GM21786 (cell line): ENCODE results near the gene SLC16A10.
"Not testable (repeated sequence)": the region's sequence is repeated elsewhere in the genome, so short reads cannot be mapped to it uniquely, and the experiment has no call there.

Experiments
- ATAC-seq: cut with Tn5 transposase; IDR thresholded peaks from one replicate; pipeline ENCODE4 v1.9.1; 2021; ENCODE audit not compliant: unreplicated experiment

The SLC16A10 gene, protein sequence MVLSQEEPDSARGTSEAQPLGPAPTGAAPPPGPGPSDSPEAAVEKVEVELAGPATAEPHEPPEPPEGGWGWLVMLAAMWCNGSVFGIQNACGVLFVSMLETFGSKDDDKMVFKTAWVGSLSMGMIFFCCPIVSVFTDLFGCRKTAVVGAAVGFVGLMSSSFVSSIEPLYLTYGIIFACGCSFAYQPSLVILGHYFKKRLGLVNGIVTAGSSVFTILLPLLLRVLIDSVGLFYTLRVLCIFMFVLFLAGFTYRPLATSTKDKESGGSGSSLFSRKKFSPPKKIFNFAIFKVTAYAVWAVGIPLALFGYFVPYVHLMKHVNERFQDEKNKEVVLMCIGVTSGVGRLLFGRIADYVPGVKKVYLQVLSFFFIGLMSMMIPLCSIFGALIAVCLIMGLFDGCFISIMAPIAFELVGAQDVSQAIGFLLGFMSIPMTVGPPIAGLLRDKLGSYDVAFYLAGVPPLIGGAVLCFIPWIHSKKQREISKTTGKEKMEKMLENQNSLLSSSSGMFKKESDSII

DNA sequence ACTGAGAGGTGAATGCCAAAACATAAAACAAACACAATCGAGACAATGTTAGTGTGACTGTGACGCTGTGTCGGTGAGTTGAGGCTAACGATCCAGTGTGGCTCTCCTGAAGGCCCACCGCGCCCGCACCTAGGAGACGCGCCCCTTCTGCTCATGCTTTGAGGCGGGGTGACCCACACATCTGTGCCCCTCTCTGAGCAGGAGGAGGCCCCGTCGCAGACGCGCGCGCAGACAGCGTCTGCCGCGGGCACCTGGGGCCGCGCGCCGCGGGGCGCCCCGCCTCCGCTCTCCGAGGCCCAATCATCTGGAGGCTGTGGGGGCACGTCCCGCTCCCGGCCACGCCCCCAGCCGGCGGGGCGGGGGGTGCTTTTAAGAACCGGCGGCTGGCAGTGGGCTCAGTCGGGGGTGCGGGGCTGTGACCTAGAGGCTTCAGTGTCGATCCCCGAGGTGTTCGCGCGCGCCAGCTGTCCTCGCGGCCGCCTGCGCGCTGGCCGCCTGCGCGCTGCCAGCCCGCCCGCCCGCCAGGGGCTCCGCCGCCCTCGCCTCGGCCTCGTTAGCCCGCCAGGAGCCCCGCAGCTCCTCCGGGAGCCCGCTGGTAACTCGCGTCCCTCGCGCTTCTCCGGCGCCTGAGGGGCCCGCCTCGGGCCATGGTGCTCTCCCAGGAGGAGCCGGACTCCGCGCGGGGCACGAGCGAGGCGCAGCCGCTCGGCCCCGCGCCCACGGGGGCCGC lies at the start of gene SLC16A10:
TSS of gene SLC16A10 (plus strand) at position 398 of the 730 bp plus-strand sequence. CDS start at position 648, 250 bp downstream.
- ATAC-seq, result peak; percentile 75

DNA sequence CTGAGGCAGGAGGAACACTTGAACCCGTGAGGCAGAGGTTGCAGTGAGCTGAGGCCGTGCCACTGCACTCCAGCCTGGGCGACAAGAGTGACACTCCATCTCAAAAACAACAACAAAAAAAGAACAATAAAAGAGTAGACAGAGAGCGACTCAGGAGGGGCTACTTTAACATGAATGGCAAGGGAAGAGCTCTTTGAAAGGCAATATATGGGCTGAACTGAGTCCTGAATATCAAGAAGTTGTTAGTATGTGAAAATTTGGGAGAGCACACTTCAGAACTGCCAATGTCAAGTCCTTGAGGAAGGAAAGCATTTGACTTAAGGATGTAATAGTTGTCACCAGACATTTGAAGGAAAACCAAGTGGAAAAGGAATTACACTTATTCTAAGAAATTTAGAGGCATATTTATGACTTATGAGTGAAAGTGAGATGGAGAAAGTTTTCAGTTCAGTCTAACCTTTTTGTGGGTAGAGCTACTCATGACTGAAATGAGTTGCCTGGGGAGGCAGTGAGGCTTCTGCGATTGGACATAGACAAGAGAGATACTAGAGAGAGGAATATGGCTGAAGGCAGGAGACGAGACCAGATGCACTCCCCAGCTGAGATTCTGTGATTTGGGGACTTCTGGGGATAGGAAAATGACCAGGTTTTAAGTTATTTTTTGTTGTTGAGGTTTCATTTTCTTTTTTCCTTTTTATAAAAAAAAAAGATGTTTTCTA lies 48.6 kb upstream of the SLC16A10 start:
- ATAC-seq, result peak; percentile 56

DNA sequence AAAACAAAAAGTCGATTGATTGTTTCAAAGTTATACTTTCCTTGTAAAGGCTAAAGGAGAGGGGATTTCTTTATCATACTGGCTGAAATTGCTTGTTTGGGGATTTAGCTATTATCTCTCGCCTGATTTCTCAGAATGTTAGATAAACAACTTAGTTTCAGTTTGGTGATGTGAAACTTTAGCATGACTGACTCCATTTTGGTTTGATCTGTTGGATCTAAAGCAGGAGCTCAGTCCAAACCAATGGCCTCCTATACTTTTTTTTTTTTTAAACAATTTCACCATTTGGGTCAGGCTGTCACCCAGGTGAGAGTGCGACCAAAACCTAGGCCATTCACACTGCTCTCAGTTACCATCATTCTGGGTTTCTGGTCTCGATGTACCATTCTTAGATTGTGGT lies 45.4 kb upstream of the SLC16A10 start:
- ATAC-seq, result no peak

DNA sequence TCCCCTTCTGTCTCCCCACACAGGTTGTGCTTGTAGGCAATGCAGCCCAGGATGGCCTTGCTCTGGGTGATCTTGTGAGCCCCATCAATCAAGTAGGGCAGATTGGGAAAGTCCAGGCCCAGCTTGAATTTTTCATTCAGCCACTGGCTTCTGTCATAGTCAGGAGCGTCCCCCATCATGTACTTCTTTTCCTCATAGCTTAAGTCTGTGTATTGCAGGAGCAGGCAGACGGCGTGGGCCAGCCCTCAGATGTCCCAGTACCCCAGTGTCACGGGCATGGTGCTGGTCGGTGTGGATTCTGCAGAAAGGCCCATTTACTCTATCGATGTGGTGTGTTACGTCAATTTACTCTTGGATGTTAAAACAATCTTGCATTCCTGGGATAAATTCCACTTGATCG lies 40.1 kb upstream of the SLC16A10 start:
- ATAC-seq, result no peak

DNA sequence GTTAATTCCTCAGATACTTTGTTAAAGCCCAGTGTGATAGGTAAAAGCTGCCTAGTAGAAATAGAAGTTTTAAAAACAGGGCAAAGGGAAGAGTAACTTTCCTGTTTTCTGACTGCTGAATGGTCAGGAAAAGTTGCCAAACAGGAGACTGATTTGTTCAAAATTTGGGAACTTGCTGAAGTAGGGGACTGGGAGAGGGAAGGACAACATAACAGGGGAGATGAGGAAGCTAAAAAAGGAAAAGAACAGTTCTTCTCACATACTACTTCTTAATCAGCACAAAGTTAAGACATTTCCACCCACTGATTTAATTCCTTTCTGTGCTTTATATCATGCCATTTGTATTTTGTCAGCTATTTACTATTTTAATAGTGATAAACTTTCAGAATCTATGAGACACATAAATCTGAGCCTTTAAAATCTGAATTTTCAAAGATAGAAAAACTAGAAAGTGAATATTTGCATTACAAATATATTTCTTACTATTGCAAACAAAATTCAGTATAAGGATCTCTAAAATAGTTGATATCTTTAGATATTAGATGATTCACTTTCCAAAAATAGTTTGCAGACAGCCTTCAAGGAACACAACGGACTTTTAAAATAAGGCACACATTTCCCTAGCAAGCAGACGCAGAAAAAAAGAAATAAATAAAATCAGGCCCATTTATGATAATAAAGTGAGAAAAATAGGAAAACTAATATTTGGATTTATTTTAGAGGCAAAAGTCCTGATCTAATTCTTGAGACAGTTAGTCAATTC lies 36.9 kb upstream of the SLC16A10 start:
- ATAC-seq, result no peak

DNA sequence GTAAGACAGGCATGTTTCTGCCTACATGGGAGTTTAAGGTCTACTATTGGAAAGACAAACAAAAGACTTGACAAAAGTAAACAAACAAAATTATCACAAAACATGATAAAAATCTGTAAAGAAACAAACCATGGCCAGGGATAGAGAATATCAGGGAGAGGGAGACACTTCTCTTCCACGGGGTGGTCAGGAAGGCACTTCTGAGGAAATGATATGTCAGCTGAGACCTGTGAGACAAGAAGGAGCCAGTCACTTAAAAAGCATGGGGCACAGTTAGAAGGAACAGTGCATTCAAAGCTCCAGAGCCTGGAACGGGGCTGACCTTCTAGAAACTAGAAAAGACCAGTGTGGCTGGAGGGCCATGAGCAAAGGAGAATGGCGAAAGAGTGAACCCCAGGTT lies 35.1 kb upstream of the SLC16A10 start:
- ATAC-seq, result no peak

DNA sequence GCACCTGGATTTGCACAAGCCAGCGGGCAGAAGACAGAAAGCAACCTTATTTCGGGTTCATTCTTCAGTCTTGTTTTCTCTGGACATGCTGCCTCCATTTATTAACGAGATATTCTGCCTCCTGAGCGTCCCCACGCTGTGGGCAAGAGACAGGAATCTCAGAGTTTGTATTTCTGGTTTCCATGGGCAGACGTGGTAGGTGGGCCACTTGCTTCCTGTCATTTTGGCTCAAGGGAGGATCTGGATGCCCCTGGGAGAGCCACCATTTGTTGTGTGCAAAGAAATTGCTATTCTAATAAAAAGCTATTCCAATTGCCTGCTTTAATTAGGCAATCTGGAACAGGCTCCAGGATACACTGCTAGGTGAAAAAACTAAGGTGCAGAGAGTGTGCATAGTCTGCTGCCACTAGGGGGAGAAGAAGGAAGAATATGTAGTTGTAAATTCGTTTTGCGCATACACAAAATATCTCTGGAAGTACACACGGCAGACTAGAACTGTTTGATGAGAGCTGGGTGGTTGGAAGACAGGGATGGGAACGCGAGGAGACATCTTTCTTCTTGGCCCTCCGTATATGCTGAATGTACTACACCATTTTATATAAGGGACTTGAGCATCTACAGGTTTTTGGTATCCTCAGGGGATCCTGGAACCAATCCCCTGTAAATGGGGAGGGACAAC lies 30.1 kb upstream of the SLC16A10 start:
- ATAC-seq, result peak; percentile 60

DNA sequence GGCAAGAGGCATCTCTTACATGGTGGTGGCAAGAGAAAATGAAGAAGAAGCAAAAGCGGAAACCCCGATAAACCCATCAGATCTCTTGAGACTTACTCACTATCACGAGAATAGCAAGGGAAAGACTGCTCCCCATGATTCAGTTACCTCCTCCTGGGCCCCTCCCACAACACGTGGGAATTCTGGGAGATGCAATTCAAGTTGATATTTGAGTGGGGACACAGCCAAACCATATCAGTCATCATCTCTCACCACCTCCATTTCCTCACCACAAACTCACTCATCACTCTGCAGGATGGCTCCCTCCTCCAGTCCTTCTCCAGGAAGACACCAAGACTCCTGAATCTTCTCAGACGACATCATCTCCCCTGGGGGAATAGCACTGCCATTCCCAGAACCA lies 25.8 kb upstream of the SLC16A10 start:
- ATAC-seq, result no peak

DNA sequence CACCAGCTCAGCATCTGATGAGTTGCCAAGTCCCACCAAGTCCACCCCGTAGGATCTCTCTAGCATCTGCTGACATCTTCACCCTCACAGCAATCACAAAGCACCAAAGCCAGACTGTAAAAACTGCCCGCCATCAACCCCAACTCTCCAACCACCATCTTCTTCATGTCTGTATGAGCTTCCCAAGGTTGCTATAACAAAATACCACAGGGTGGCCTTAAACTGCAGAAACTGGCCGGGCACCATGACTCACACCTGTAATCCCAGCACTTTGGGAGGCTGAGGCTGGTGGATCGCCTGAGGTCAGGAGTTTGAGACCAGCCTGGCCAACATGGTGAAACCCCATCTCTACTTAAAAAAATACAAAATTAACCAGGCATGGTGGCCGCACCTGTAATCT lies 25.3 kb upstream of the SLC16A10 start:
- not testable (repeated sequence) for ATAC-seq

DNA sequence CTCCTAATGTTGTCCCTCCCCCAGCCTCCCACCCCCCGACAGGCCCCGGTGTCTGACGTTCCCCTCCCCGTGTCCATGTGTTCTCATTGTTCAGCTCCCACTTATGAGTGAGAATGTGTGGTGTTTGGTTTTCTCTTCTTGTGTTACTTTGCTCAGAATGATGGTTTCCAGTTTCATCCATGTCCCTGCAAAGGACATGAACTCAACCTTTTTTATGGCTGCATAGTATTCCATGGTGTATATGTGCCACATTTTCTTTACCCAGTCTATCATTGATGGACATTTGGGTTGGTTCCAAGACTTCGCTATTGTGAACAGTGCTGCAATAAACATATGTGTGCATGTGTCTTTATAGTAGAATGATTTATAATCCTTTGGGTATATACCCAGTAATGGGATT lies 24.4 kb upstream of the SLC16A10 start:
- not testable (repeated sequence) for ATAC-seq

DNA sequence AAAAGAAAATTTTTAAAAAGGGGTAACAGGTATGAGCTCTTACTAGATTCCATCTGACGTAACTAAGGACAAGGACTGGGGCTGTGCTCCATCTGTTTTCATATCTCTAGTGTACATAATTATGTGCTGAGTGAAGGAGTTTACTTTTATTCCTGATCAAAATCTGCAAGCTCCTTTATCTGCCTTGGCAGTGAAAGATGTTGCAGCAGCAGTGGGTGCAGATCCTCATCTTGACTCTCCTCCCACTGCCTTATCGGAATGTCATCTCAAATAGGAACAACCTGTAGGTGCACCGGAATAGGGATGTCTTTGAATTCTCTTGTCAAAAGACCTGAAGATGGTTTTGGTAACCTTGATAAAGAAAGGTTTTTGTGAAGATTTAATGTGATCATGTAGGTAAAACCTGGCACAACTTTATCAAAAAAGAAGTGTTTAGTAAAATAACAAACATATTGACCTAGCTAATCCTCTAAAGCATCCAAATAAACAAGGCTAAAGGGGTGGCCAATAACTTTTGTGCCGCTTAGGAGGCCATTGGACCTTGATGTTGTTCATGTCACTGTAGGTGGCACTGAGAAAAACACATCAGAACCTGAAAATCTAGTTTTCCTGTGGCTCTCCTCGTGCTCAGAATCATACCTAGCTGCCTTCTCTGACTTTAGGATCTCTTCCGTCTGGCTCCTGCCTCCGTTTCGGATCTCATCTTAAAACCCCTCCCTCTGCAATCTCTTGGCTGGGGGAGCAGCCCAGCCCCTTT lies 19.0 kb upstream of the SLC16A10 start:
- ATAC-seq, result no peak

DNA sequence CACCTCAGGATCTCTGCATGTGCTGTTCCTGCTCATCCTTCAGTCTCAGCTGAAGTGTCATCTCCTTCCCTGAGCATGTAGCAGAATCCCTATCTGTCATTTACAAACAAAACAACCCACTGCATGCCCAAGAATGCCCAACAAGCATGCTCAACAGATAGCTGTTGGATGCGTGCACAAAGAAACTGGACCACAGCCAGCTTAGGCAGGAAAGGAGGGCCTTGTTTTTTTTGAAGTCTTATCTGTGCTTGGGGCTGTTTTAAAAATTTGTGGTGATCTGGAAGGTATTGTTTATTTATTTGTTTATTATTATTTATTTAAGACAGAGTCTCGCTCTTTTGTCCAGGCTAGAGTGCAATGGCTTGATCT lies 18.5 kb upstream of the SLC16A10 start:
- ATAC-seq, result no peak

DNA sequence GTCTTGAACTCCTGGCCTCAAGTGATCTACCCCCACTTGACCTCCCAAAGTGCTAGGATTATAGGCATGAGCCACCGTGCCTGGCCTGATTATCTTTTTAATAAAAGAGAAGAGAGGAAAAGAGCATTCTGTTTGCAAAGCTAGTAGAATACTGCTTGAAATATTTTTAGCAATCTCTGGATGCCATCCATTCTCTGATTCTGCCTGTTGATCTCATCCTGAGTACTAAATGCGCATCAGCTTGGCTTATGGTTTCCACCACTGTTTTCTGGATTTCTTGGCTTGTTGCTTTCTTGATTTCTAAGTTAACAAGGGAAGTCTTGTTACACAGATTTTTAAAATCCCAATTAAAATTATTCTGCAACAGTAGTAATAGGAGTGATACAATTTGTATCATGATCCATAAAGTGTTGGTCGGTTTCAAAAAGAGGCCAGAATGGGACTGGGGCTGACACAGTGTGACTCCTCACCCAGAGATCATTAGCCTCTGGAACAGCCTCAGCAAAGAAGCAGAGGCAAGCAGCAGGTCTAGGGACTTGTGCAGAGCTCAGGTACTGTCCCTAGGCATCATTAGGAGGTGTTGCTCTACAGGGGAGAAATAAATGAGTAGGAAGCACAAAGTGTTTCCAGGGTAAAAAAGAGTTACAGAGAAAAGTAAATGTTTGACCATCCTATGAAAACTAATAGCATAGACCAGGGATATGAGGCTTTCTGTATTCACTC lies 17.8 kb upstream of the SLC16A10 start:
- peak; percentile 67 for ATAC-seq

DNA sequence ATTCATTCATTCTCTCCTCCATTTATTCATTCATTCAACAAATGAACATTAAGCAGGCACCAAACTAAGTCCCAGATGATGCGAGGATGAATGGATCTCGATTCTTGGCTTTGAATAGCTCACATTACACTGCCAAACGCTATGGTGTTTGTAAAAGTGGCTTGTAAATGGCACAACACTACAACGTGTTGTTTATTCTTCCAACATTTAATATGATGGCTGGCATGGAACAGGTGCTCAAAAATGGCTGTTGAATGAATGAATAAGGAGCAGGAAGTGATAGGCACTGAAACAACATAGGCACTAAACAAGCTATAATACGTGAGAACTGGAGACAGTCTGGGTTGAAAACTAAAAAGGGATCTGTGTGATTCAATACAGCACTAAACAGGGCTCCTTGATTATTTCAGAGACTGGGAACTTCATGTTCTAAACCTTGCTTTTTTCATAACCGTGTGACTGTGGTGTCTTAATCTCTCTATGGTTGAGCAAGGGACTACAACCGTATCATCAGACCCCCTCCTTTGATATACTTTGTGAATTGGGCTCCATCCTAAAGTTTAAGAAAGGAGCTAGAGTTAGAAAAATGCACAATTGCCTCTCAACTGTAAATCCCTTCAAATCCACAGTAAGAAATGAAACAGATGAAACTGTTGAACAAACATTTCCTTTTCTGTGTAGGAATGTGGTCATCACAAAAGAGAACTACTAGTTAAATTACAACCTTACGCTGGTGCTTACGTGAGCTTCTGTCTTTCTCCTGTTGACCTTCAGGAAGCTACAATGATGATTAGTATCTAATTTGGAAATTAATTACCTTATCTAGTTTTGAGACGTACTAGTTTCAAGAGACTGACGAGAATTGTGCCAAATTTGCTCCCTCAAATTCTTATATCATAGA lies 16.9 kb upstream of the SLC16A10 start:
- ATAC-seq, result no peak

DNA sequence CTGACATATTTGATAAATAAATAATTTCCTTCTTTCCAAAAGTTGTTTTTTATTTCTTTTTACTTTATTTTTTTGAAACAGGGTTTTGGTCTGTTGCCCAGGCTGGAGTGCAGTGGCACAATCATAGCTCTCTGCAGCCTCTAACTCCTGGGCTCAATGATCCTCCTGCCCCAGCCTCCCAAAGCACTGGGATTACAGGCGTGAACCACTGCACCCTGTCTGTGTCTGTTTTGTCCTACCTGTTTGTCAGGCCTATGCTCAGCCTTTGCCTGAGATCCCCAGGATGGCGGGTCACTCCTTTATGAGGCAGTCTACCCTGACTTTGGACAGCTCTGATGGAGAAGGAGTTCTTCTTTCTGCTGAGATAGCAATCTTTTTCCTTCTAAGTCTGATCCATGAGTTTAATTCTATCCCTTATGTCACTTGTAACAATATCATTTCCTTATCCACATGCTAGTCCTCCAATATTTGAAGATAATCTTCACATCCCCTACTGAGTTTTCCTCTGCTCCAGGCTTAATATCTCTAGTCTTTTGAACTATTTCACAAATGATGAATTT lies 14.4 kb upstream of the SLC16A10 start:
- ATAC-seq, result no peak

DNA sequence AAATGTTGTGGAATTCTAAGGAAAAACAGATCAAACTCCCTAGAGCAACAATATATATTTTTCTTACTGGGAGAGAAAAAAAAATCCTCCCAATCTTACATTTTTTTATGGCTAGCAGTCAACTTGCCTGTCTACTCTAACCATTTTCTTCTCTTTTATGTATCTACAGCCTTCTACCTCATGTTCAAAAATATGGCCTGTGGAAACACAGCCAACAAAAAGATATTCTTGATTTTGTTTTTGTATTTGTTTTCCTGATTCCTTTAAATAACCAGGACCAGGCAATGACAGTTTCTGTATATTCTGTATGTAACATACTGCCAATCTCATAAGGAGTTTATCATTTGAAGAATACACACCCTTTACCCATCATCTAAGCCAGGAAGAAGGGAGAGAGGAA lies 13.0 kb upstream of the SLC16A10 start:
- no peak for ATAC-seq

DNA sequence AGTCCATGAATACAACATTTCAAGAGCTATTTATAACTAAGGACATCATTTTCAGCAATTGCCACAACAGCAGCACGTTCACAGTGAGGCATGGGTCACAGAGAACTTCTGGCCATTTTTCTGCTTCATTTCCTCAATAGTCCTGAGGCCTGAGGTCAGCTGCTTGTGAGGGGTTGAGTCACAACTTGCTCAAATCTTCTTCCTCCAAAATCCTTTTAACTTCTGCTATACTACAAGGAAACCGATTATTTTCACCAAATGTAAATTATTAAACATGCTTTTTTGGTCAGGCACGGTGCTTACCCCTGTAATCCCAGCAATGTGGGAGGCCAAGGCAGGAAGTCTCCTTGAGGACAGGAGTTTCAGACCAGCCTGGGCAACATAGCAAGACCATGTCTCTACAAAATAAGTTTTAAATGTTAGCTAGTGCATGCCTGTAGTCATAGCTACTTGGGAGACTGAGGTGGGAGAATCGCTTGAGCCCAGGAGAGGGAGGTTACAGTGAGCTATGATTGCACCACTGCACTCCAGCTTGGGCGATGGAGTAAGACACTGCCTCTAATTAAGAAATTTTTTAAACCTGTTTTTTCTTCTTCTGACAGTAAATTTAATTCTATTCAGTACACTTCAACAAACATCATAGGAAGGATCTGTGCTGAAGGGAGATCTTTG lies 11.1 kb upstream of the SLC16A10 start:
- ATAC-seq, result no peak
